Measurements from ENCODE around the gene ETF1.

The ETF1 gene

DNA sequence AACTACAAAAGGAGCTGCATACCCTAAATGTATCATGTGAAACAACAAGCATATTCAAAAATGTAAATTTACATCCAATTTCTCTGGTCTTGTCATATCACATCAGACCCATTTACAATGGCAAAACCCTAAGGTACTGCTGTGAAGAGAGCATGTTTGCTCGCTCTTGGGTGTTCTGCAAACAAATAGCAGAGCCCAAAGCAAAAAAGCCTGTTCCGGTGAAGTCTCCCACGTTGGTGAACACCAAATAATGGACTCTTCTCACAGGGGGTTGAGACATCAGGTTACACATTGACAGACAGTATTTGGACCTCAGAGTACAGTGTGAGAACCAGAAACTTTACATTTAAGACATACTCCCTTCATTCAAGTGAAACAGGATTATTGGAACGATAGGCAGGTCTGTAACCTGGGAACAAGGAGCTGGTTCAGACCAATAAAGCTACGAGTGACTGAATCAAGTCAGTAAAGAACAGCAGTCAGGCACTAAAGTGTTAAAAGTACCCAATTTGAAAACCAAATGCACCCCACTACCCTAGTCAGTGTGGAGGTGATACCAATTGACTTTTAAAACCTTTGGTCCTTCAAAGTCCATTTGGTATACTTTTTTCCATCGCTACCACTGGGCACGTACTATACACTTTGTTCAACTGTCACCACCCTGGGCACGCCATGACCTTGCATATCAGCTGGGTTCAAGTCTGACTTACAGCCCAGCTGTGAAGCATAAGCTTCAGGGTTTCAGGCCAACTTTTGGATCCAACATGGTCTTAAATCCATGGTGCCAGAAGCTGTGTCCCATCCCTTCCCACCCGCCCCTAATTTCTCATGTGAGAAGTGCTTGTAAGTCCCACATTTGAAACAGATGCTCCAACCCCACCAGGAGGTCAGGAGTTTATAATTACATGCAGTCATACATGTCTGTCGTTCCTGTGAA, 36.4 kb downstream of the ETF1 start:
- H3K27ac ChIP-seq, result no peak overlapping the region
- TF ChIP-seq, protein P1, sequence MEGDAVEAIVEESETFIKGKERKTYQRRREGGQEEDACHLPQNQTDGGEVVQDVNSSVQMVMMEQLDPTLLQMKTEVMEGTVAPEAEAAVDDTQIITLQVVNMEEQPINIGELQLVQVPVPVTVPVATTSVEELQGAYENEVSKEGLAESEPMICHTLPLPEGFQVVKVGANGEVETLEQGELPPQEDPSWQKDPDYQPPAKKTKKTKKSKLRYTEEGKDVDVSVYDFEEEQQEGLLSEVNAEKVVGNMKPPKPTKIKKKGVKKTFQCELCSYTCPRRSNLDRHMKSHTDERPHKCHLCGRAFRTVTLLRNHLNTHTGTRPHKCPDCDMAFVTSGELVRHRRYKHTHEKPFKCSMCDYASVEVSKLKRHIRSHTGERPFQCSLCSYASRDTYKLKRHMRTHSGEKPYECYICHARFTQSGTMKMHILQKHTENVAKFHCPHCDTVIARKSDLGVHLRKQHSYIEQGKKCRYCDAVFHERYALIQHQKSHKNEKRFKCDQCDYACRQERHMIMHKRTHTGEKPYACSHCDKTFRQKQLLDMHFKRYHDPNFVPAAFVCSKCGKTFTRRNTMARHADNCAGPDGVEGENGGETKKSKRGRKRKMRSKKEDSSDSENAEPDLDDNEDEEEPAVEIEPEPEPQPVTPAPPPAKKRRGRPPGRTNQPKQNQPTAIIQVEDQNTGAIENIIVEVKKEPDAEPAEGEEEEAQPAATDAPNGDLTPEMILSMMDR (IDR thresholded peaks at IDR 0.05), result no peak
- TF ChIP-seq ZFX (IDR thresholded peaks at IDR 0.05; ENCODE audit: borderline replicate concordance), result no peak

DNA sequence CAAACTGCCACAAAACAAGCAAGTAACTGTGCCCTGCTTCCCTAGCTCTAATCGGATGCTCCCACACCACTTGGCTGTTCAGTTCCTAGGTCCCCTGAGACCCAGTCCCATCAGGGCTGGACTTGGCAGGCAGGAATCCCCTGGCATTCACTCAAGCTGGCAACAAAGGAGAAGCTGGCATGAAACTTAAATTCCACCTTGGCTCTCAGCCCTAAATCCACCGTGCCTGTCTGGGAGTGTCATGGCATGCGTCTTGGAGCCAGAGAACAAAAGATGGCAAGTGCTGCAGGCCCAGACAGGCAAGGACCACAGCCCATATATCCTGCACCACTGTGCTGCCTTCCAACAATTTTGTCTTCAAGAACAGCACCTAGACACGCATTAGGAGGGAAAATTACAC, 38.2 kb downstream of the ETF1 start:
- H3K27ac ChIP-seq, result peak overlapping the region; percentile 55
- TF ChIP-seq, protein P1 (IDR thresholded peaks at IDR 0.05), result no peak
- TF ChIP-seq ZFX (IDR thresholded peaks at IDR 0.05; ENCODE audit: borderline replicate concordance), result no peak

DNA sequence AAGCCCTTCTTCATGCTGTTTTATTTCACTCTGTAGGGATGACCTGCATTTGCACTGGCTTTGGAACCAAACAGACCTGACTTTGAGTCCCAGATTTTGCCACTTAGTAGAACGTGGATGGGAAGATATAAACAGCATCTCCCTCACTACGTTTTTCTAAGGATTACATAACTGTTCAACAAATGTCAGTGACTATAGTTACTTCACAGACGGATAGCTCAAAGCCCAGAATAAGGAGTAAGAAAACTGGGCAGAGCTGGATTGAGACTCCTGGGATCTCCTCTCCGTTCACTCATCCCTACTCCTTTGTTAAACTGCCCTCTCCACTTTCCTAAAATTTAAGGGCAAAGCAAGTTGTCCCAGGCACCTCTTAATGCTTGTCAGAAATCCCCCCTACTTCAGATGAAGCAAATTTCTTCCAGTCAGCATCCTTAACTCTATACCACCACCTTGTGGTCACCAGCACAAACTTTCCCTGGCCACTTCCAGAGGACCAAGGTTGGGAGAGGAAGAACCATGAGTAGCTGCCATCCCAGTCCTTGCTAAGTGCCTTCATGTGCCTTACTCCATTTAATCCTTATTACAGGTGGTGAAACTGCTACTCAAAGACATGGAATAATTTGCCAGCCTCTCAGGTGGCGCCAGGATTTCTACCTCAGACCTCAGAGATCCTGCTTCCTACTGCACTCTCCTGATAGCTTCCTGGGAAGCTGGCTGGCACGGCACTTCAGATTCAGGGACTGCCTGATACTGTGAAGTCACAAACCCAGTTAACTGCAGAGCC, 39.4 kb downstream of the ETF1 start:
- peak overlapping the region; percentile 55 for H3K27ac ChIP-seq

DNA sequence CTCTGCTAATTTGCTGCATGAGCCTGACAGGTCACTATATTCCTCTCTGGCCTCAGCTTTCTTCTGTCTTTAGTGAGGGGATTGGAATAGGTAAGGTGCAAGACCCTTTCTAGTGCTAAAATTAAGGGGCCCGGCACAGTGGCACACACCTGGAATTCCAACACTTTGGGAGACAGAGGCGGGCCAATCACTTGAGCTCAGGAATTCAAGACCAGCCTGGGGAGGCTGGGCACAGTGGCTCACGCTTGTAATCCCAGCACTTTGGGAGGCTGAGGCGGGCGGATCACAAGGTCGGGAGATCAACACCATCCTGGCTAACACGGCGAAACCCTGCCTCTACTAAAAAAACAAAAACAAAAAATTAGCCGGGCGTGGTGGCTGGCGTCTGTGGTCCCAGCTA, 40.5 kb downstream of the ETF1 start:
- TF ChIP-seq ZFX (IDR thresholded peaks at IDR 0.05; ENCODE audit: borderline replicate concordance), result no peak
- TF ChIP-seq, protein P1 (IDR thresholded peaks at IDR 0.05), result no peak
- no peak overlapping the region for H3K27ac ChIP-seq

More for the DNA sequence above, 39.4 kb downstream of the ETF1 start:
- TF ChIP-seq ZFX (IDR thresholded peaks at IDR 0.05; ENCODE audit: borderline replicate concordance), result no peak
- TF ChIP-seq, protein P1 (IDR thresholded peaks at IDR 0.05), result peak; percentile 82

DNA sequence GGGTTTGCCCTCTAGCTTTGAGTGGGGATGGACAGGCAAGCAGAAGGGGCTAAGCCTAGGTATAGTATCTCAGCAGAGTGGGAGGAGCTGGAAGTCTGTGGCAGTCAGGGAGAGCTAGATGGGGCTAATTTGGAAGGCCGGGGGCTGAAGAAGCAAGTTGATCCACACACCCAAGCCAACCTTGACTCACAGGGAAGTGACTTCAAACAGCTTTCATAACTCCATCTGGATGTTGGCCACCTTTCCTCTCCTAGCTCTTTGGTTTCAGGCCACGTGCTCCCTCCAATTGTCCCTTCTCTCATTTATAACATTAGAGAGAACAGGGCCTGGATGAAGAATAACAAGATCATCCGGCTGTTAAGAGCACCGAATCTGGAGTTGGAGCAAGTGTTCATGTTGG, 40.9 kb downstream of the ETF1 start:
- H3K27ac ChIP-seq, result no peak overlapping the region

DNA sequence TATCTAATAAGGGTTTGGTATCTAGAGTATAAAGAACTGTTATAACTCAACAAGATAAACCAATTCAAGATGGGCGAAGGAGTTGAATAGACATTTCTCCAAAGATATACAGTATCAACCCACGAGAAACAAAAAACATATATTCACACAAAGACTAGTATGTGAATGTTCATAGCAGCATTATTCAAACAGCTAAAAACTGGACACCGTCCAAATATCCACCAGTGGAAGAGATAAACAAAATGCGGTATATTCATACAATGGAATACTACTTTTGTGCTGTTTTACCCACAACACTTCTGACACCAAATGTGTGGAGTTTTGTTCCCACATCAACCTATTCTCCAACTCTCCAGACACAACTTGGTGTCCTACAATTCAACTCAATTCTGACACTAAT, 44.7 kb downstream of the ETF1 start:
- no peak for TF ChIP-seq ZFX (IDR thresholded peaks at IDR 0.05; ENCODE audit: borderline replicate concordance)
- TF ChIP-seq, protein P1 (IDR thresholded peaks at IDR 0.05), result no peak
- H3K27ac ChIP-seq, result no peak overlapping the region

More for the DNA sequence above, 40.9 kb downstream of the ETF1 start:
- TF ChIP-seq, protein P1 (IDR thresholded peaks at IDR 0.05), result no peak
- TF ChIP-seq ZFX (IDR thresholded peaks at IDR 0.05; ENCODE audit: borderline replicate concordance), result no peak

Data from 22Rv1 (cell line).